Heart right ventricle (tissue), 16 donors: Measurements from ENCODE around the gene CARHSP1. TPM values are rescaled to one million over a fixed set of nuclear protein-coding genes. Genes with fewer than 3 reads are reported as not detected.

Experiments
- ATAC-seq, 8 donors: fragments of 200-7000 bp; cut with Tn5 transposase; one replicate each; pipeline ENCODE4 v1.9.1; 2020; ENCODE audit warnings: mild to moderate bottlenecking in 8 of 8, moderate library complexity in 8 of 8, moderate number of reproducible peaks in 1 of 8
- DNase-seq, 2 donors: peaks; one replicate each; pipeline ENCODE4 v3.0.0-alpha.2; 2020
- H3K27ac ChIP-seq, 10 donors: fragments of 200-600 bp; sonication (generic) in 2 of 10; one replicate each; pipeline versions ENCODE4 v1.5.0 to v1.8.0; 2020 to 2022; ENCODE audit warnings: mild to moderate bottlenecking in 3 of 10
- H3K27me3 ChIP-seq, 7 donors: fragments of 200-600 bp; one replicate each; pipeline ENCODE4 v1.8.0; 2021 to 2022; ENCODE audit warnings: mild to moderate bottlenecking in 2 of 7
- H3K36me3 ChIP-seq, 9 donors: fragments of 200-600 bp; sonication (generic) in 1 of 9; one replicate each; pipeline versions ENCODE4 v1.5.0 to v1.8.0; 2020 to 2022; ENCODE audit warnings: mild to moderate bottlenecking in 2 of 9
- H3K4me1 ChIP-seq, 9 donors: fragments of 200-600 bp; sonication (generic) in 1 of 9; one replicate each; pipeline versions ENCODE4 v1.5.0 to v1.8.0; 2020 to 2022; ENCODE audit warnings: mild to moderate bottlenecking in 4 of 9
- H3K4me3 ChIP-seq, 10 donors: fragments of 200-600 bp; sonication (generic) in 2 of 10; one replicate each; pipeline versions ENCODE4 v1.5.0 to v1.8.0; 2020 to 2022; ENCODE audit warnings: mild to moderate bottlenecking in 7 of 10, moderate library complexity in 2 of 10
- H3K9me3 ChIP-seq, 11 donors: fragments of 200-600 bp in 10 of 11; sonication (generic) in 2 of 11; one replicate each; pipeline versions ENCODE4 v1.5.0 to v1.8.0; 2013 to 2022; ENCODE audit warnings: mild to moderate bottlenecking in 2 of 11, control low read depth in 1 of 11, moderate library complexity in 1 of 11
- CTCF ChIP-seq, 9 donors: fragments of 200-600 bp; sonication (generic) in 2 of 9; IDR thresholded peaks; one replicate each; pipeline versions ENCODE4 v1.5.0 to v1.8.0; 2021 to 2022; ENCODE audit warnings: antibody characterized with exemption in 9 of 9, mild to moderate bottlenecking in 5 of 9, moderate library complexity in 1 of 9
- WGBS, 2 donors: extraction: QIAGEN DNeasy Blood & Tissue Kit; methylation state at CpG; one replicate each; pipeline ENCODE4 v1.1.7; 2013; ENCODE audit warnings: inconsistent platforms in 1 of 2; 5-methylcytosine and 5-hydroxymethylcytosine counted together
- intact Hi-C, 10 donors: fragments of 100-400 bp; cut with DNase I; formaldehyde crosslinking; loops; one replicate each; pipeline versions ENCODE4 v1.11.1 to v1.14.2; 2022
- polyA plus RNA-seq, 2 donors: library from polyadenylated mRNA; stranded (reverse); fragments of 200-250 nt; gene quantifications; one replicate each; pipeline ENCODE4 v1.2.3, GENCODE V29; 2013
- total RNA-seq, 10 donors: library from RNA; stranded (reverse); fragmentation: NEBNext Ultra II Directional in 3 of 10; extraction: Animal tissue kit (Norgen Biotek cat#: 25700) in 3 of 10; gene quantifications; one replicate each; pipeline versions ENCODE4 v1.2.1 to v1.2.4, GENCODE V29; 2021 to 2023
- donor health status: Arrhythmogenic right ventricular cardiomyopathy.
- donor health status: ischemic (EF 13 %, LVEDD 7.1; RV severe dilation, severe dysfunction).
- donor health status: healthy with polysubstance abuse.
- donor health status: DM: no; HTN: yes; CAD: no.
- donor health status: DM: no; HTN: no; CAD: no.
- donor health status: ischemic (EF 25% LVEDD 6.9; RV normal size, moderate dysfunction).
- donor health status: ischemic (EF 25% LVEDD 5.7; RV mildly dilated, moderate dysfunction).
- donor health status: healthy.
- donor health status: DM: yes; HTN: yes; CAD: no.
- donor health status: Ischemic cardiomyopathy.
- donor health status: ischemic (EF 35%, LVEDD 5.7; RV mildly dilated, moderate dysfunction).
- donor health status: nonischemic (EF 11% LVEDD 7.7; RV severe dilation, severe dysfunction).
- donor health status: DM: yes; HTN: yes; CAD: no.
- donor health status: PGD.
- donor health status: ischemic (EF 29% LVEDD 5.4; RV normal size, mild dysfunction).
- donor health status: nonischemic (EF 23%, LVEDD 6.1; RV moderate dilation, normal function).

CARHSP1 gene
- total and polyA plus RNA-seq, 12 donors: 12.7 to 76.3 (median 28.8) TPM

- intact Hi-C loops: loop anchor here in 3 of 10 donors (10.0 kb wide), 1 partner anchor 102 kb away; no protein-coding TSS in a partner anchor
- H3K27me3 ChIP-seq: no peaks in the 10 kb centered on the region
Measured at GRCh38 chr16:8903004-8903403, 34.2 kb upstream of the CARHSP1 start.

GRCh38 chr16:8901320-8901861, 32.6 kb upstream of the CARHSP1 start:
- DNase-seq (no peak), ATAC-seq (no peak)
- no peaks in the 10 kb centered on the region for H3K9me3 ChIP-seq
- H3K36me3 ChIP-seq: peaks cover 0 to 100% (median 94%) of the 10 kb centered on the region in 9 donors
- no peak overlapping the region for H3K4me3 ChIP-seq
- intact Hi-C loops: loop anchor here in 3 of 10 donors (10.0 kb wide), 1 partner anchor 103 kb away; no protein-coding TSS in a partner anchor
- no peaks in the 10 kb centered on the region for H3K4me1 ChIP-seq
- WGBS, 2 donors: 80 to 83% methylated on average over 13 of the region's 13 CpGs
- no peak for TF ChIP-seq CTCF (IDR thresholded peaks at IDR 0.05)
- H3K27ac ChIP-seq: no peak overlapping the region
- no peaks in the 10 kb centered on the region for H3K27me3 ChIP-seq

More at GRCh38 chr16:8903004-8903403, 34.2 kb upstream of the CARHSP1 start:
- DNase-seq: no peak
- H3K9me3 ChIP-seq: no peaks in the 10 kb centered on the region
- 94% methylated on average over 9 of the region's 9 CpGs for WGBS, 2 donors
- no peak overlapping the region for H3K27ac ChIP-seq
- H3K4me1 ChIP-seq: no peaks in the 10 kb centered on the region
- peaks cover 0 to 100% (median 89%) of the 10 kb centered on the region in 9 donors for H3K36me3 ChIP-seq
- ATAC-seq: no peak
- TF ChIP-seq CTCF (IDR thresholded peaks at IDR 0.05): peak in 1 of 9 donors; percentile 5
- H3K4me3 ChIP-seq: no peak overlapping the region

- H3K9me3 ChIP-seq: no peaks in the 10 kb centered on the region
- no peak overlapping the region for H3K4me3 ChIP-seq
- 80 to 84% methylated on average over 5 of the region's 5 CpGs for WGBS, 2 donors
- ATAC-seq (no peak), DNase-seq (no peak)
- H3K27ac ChIP-seq: no peak overlapping the region
- H3K27me3 ChIP-seq: no peaks in the 10 kb centered on the region
- intact Hi-C loops: loop anchor here in 3 of 10 donors (10.0 kb wide), 1 partner anchor 104 kb away; no protein-coding TSS in a partner anchor
- peaks cover 0 to 100% (median 94%) of the 10 kb centered on the region in 9 donors for H3K36me3 ChIP-seq
- TF ChIP-seq CTCF (IDR thresholded peaks at IDR 0.05): no peak
- no peaks in the 10 kb centered on the region for H3K4me1 ChIP-seq
Measured at GRCh38 chr16:8900343-8900742, 31.5 kb upstream of the CARHSP1 start.

- H3K4me1 ChIP-seq: no peaks in the 10 kb centered on the region
- peaks cover 5 to 100% (median 94%) of the 10 kb centered on the region in 9 donors for H3K36me3 ChIP-seq
- no peak for TF ChIP-seq CTCF (IDR thresholded peaks at IDR 0.05)
- H3K27ac ChIP-seq: no peak overlapping the region
- WGBS, 2 donors: 86 to 92% methylated on average over 9 of the region's 9 CpGs
- ATAC-seq: peak in 1 of 8 donors; percentile 26
- intact Hi-C loops: loop anchor here in 3 of 10 donors (5.0 to 10.0 kb wide), 2 partner anchors 105 to 238 kb away; no protein-coding TSS in a partner anchor
- no peaks in the 10 kb centered on the region for H3K27me3 ChIP-seq
- H3K9me3 ChIP-seq: no peaks in the 10 kb centered on the region
- no peak overlapping the region for H3K4me3 ChIP-seq
- no peak for DNase-seq
Measured at GRCh38 chr16:8899709-8900317, 31.0 kb upstream of the CARHSP1 start.
